ENCODE results near the gene FHIT.

Gene FHIT

DNA sequence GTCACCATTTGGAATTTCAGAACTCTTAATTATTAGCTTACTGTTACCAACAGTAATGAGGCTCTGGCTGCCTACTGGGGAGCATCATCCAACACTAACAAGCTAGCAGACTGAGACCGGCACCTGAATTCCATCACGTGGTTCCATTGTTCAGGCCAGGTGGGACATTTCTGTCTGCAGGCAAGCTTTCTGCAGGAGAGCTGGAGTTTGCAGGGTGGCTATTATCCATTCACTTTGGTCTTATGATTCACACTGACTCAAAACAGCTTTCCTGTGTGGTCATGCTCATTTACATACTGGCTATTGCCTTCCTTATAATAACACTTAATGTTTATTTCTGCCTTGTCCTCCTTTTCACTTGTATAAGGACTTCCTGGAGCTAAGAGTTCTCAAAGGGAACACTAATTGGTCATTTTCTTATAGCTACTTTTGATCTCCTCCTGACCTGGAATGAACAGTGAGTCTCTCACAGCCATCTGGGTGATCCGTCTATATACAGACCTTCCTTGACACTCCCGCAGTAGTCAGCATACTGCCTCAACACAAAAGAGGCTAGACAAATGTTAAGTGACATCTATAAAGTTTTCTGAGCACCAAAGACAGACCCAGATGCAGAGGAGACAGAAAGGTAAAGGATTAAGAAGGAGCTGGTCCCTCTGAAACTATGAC is 695.4 kb downstream of the FHIT start:
- no peak for TF ChIP-seq SIN3A (IDR thresholded peaks at IDR 0.05; ENCODE audit: borderline replicate concordance, insufficient read depth, low read length)
- no peak for TF ChIP-seq FOXP2 (optimal IDR thresholded peaks at IDR 0.05; ENCODE audit: borderline replicate concordance, extremely low read depth, extremely low read length, insufficient read depth)
- no peak for TF ChIP-seq REST (IDR thresholded peaks at IDR 0.05; ENCODE audit: insufficient read depth in 1 of 2, low read depth in 2 of 2, low read length in 2 of 2)
- TF ChIP-seq POLR2AphosphoS5 (IDR thresholded peaks at IDR 0.05; ENCODE audit: low read depth, low read length): no peak
- TF ChIP-seq TAF1 (IDR thresholded peaks at IDR 0.05; ENCODE audit: borderline replicate concordance, insufficient read depth, low read length): no peak

GRCh38 chr3:60553144-60553543 is 698.1 kb downstream of the FHIT start:
- TF ChIP-seq TAF1 (IDR thresholded peaks at IDR 0.05; ENCODE audit: borderline replicate concordance, insufficient read depth, low read length) (no peak), FOXP2 (optimal IDR thresholded peaks at IDR 0.05; ENCODE audit: borderline replicate concordance, extremely low read depth, extremely low read length, insufficient read depth) (no peak)

GRCh38 chr3:60552581-60552980 is 698.7 kb downstream of the FHIT start:
- no peak for TF ChIP-seq FOXP2 (optimal IDR thresholded peaks at IDR 0.05; ENCODE audit: borderline replicate concordance, extremely low read depth, extremely low read length, insufficient read depth)
- TF ChIP-seq POLR2AphosphoS5 (IDR thresholded peaks at IDR 0.05; ENCODE audit: low read depth, low read length): no peak
- no peak for TF ChIP-seq TAF1 (IDR thresholded peaks at IDR 0.05; ENCODE audit: borderline replicate concordance, insufficient read depth, low read length)
- TF ChIP-seq REST (IDR thresholded peaks at IDR 0.05; ENCODE audit: insufficient read depth in 1 of 2, low read depth in 2 of 2, low read length in 2 of 2): no peak
- TF ChIP-seq SIN3A (IDR thresholded peaks at IDR 0.05; ENCODE audit: borderline replicate concordance, insufficient read depth, low read length): no peak

DNA sequence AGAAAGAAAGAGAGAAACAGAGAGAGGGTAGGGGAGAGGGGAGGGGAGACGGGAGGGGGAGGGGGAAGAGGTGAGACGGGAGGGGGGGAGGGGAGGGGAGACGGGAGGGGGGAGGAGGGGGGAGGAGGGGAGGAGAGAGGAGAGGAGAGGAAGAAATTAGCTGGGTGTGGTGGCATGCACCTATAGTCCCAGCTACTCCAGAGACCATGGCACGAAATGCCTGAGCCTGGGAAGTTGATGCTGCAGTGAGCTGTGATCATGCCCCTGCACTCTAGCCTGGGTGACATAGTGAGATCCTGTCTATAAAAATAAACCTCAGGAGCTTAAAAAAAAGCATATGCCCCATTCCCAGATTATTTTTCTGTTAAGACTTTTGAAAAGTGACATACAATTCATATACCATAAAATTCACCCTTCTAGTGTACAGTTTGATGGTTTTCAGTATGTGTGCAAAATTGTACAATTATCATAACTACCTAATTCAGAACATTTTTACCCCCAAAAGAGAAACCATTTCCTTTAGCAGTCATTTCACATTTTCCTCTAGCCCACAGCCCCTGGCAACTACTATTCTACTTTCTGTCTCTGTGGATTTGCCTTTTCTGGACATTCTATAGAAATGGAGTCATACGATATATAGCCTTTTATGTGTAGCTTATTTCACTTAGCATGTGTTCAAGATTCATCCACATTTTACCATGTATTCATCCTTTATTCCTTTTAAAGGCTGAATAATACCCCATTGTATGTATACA is 699.6 kb downstream of the FHIT start:
- TF ChIP-seq POLR2AphosphoS5 (IDR thresholded peaks at IDR 0.05; ENCODE audit: low read depth, low read length) (no peak), SIN3A (IDR thresholded peaks at IDR 0.05; ENCODE audit: borderline replicate concordance, insufficient read depth, low read length) (no peak), REST (IDR thresholded peaks at IDR 0.05; ENCODE audit: insufficient read depth in 1 of 2, low read depth in 2 of 2, low read length in 2 of 2) (no peak), FOXP2 (optimal IDR thresholded peaks at IDR 0.05; ENCODE audit: borderline replicate concordance, extremely low read depth, extremely low read length, insufficient read depth) (no peak), TAF1 (IDR thresholded peaks at IDR 0.05; ENCODE audit: borderline replicate concordance, insufficient read depth, low read length) (no peak)

DNA sequence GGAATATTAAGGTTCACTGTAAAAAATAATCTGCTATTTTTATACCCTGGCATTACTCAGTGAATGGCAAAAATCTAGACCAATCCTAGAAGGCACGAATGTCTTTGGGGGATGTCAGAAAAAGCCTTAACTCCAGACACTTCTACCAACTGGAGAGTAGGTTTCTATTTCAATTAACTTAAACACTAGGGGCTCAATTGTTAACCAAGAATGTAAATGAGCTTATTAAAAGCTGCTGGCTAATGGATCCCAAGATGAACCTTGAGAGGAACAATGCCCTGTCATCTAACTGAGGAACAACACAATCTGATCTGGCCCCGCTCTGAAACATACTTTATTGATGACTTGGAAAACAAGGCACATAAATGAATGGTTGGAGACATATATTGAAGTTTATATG is 701.4 kb downstream of the FHIT start:
- TF ChIP-seq SIN3A (IDR thresholded peaks at IDR 0.05; ENCODE audit: borderline replicate concordance, insufficient read depth, low read length): no peak
- TF ChIP-seq TAF1 (IDR thresholded peaks at IDR 0.05; ENCODE audit: borderline replicate concordance, insufficient read depth, low read length): no peak
- no peak for TF ChIP-seq FOXP2 (optimal IDR thresholded peaks at IDR 0.05; ENCODE audit: borderline replicate concordance, extremely low read depth, extremely low read length, insufficient read depth)
- no peak for TF ChIP-seq REST (IDR thresholded peaks at IDR 0.05; ENCODE audit: insufficient read depth in 1 of 2, low read depth in 2 of 2, low read length in 2 of 2)
- TF ChIP-seq POLR2AphosphoS5 (IDR thresholded peaks at IDR 0.05; ENCODE audit: low read depth, low read length): no peak
